Cardiac muscle cell (in vitro differentiated cells and primary cell): ENCODE data around the gene RNF223. TPM values are rescaled to one million over a fixed set of nuclear protein-coding genes. Genes with fewer than 3 reads are reported as not detected.

ENCODE experiments used
- DNase-seq, 2 donors: peaks; one replicate each; pipeline versions ENCODE4 v3.0.0 to v3.0.0-alpha.2; 2010 to 2017; ENCODE audit warnings: low read depth in 1 of 2, low spot score in 1 of 2
- H3K27ac ChIP-seq: fragments of 200-600 bp; sonication (generic); 2 replicates; pipeline ENCODE4 v1.5.1; 2016
- H3K27me3 ChIP-seq: fragments of 200-600 bp; sonication (generic); 2 replicates; pipeline ENCODE4 v1.6.0; 2016; ENCODE audit warnings: control low read depth
- H3K36me3 ChIP-seq: fragments of 200-600 bp; sonication (generic); 2 replicates; pipeline ENCODE4 v1.5.1; 2016; ENCODE audit warnings: control low read depth
- H3K4me1 ChIP-seq: fragments of 200-600 bp; sonication (generic); 2 replicates; pipeline ENCODE4 v1.8.1; 2017; ENCODE audit warnings: low read depth, mild to moderate bottlenecking, mixed run types
- H3K4me3 ChIP-seq: fragments of 200-600 bp; sonication (generic); 2 replicates; pipeline ENCODE4 v1.5.1; 2016; ENCODE audit warnings: mild to moderate bottlenecking
- H3K9me3 ChIP-seq: fragments of 200-600 bp; sonication (generic); 2 replicates; pipeline ENCODE4 v1.5.1; 2017; ENCODE audit warnings: low read depth, mild to moderate bottlenecking, control low read depth
- CTCF ChIP-seq: IDR thresholded peaks from 2 replicates; pipeline ENCODE4 v1.5.1; 2012; ENCODE audit warnings: low read depth, mild to moderate bottlenecking, low read length
- polyA plus RNA-seq: library from polyadenylated mRNA; unstranded; fragments of >200 nt; fragmentation: Nextera tagmentation; extraction: Ambion mirVana; gene quantifications from 2 replicates; pipeline ENCODE4 v1.2.1, GENCODE V29; 2016
- total RNA-seq: library from RNA; depleted of rRNA; stranded (reverse); fragments of >200 nt; gene quantifications from 2 replicates; pipeline ENCODE4 v1.2.3, GENCODE V29; 2016

RNF223 gene
- total and polyA plus RNA-seq, 2 experiments from 2014 or later, result 0.33 TPM; not detected in 1

- H3K4me3 ChIP-seq, result no peak overlapping the region
- TF ChIP-seq CTCF, result no peak
- H3K9me3 ChIP-seq, result no peaks in the 10 kb centered on the region
- peaks cover 45% of the 10 kb centered on the region for H3K27me3 ChIP-seq
- no peaks in the 10 kb centered on the region for H3K4me1 ChIP-seq
- H3K36me3 ChIP-seq, result peaks cover 5% of the 10 kb centered on the region
- no peak overlapping the region for H3K27ac ChIP-seq
- no peak for DNase-seq
These were observed 33.0 kb downstream of the RNF223 start for GRCh38 chr1:1041092-1041523.

- Histone ChIP-seq H3K27ac (no peak overlapping the region), H3K4me3 (peak overlapping the region; percentile 27), H3K36me3 (peaks cover 5% of the 10 kb centered on the region), H3K9me3 (no peaks in the 10 kb centered on the region), H3K4me1 (no peaks in the 10 kb centered on the region), H3K27me3 (peaks cover 52% of the 10 kb centered on the region)
- TF ChIP-seq CTCF, result no peak
- DNase-seq, result peak; percentile 85 to 91
These were observed 33.8 kb downstream of the RNF223 start for GRCh38 chr1:1040004-1040991.

- no peak for TF ChIP-seq CTCF
- H3K9me3 ChIP-seq, result no peaks in the 10 kb centered on the region
- peaks cover 62% of the 10 kb centered on the region for H3K27me3 ChIP-seq
- no peaks in the 10 kb centered on the region for H3K4me1 ChIP-seq
- no peak overlapping the region for H3K4me3 ChIP-seq
- DNase-seq, result no peak
- no peak overlapping the region for H3K27ac ChIP-seq
- peaks cover 3% of the 10 kb centered on the region for H3K36me3 ChIP-seq
These were observed 34.8 kb downstream of the RNF223 start for GRCh38 chr1:1039145-1039910.

GRCh38 chr1:1038694-1039093 is 35.4 kb downstream of the RNF223 start:
- TF ChIP-seq CTCF, result no peak
- DNase-seq, result no peak
- Histone ChIP-seq H3K4me3 (no peak overlapping the region), H3K4me1 (no peaks in the 10 kb centered on the region), H3K36me3 (no peaks in the 10 kb centered on the region), H3K27me3 (peaks cover 68% of the 10 kb centered on the region), H3K27ac (no peak overlapping the region), H3K9me3 (no peaks in the 10 kb centered on the region)

GRCh38 chr1:1037366-1038327 is 36.5 kb downstream of the RNF223 start:
- Histone ChIP-seq H3K27me3 (peaks cover 72% of the 10 kb centered on the region), H3K4me3 (no peak overlapping the region), H3K4me1 (no peaks in the 10 kb centered on the region), H3K27ac (no peak overlapping the region), H3K36me3 (no peaks in the 10 kb centered on the region), H3K9me3 (no peaks in the 10 kb centered on the region)
- TF ChIP-seq CTCF, result no peak
- no peak for DNase-seq
